Osteoblast (primary cell): ENCODE measurements around the gene OSR1. TPM values are rescaled to one million over a fixed set of nuclear protein-coding genes. Genes with fewer than 3 reads are reported as not detected.
"Not testable (repeated sequence)": the region's sequence is repeated elsewhere in the genome, so short reads cannot be mapped to it uniquely, and the experiment has no call there.

Experiments used
- DNase-seq: peaks from one replicate; pipeline ENCODE4 v3.0.0; 2011; ENCODE audit warnings: low spot score, mixed read lengths; ENCODE audit not compliant: insufficient read length; ENCODE audit errors: missing footprints
- H2AFZ ChIP-seq: 2 replicates; pipeline ENCODE4 v1.6.0; 2011; ENCODE audit warnings: mild to moderate bottlenecking, low read length
- H3K27ac ChIP-seq: 2 replicates; pipeline ENCODE4 v1.5.1; 2011; ENCODE audit warnings: mild to moderate bottlenecking, low read depth, low read length, moderate library complexity
- H3K27me3 ChIP-seq: 2 replicates; pipeline ENCODE4 v1.6.0; 2012; ENCODE audit warnings: mild to moderate bottlenecking, control low read depth, inconsistent platforms, low read length, moderate library complexity; ENCODE audit not compliant: insufficient read depth
- H3K36me3 ChIP-seq: 2 replicates; pipeline ENCODE4 v1.5.1; 2011; ENCODE audit warnings: mild to moderate bottlenecking, low read length, control low read depth, moderate library complexity; ENCODE audit not compliant: insufficient read depth
- H3K4me1 ChIP-seq: 2 replicates; pipeline ENCODE4 v1.5.1; 2011; ENCODE audit warnings: mild to moderate bottlenecking, low read length, control low read depth, moderate library complexity; ENCODE audit not compliant: insufficient read depth
- H3K4me2 ChIP-seq: 2 replicates; pipeline ENCODE4 v1.6.0; 2011; ENCODE audit warnings: mild to moderate bottlenecking, low read length; ENCODE audit not compliant: insufficient read depth
- H3K4me3 ChIP-seq: fragments of 200-600 bp; sonication (generic); 3 replicates; pipeline ENCODE4 v1.5.1; 2012; ENCODE audit warnings: mild to moderate bottlenecking, low read length, inconsistent platforms; ENCODE audit not compliant: insufficient read depth
- H3K79me2 ChIP-seq: 2 replicates; pipeline ENCODE4 v1.6.0; 2012; ENCODE audit warnings: mild to moderate bottlenecking, low read length, control low read depth, inconsistent platforms; ENCODE audit not compliant: insufficient read depth
- H3K9me3 ChIP-seq: 2 replicates; pipeline ENCODE4 v1.5.1; 2011; ENCODE audit warnings: low read depth, low read length, control low read depth
- H4K20me1 ChIP-seq: 2 replicates; pipeline ENCODE4 v1.6.0; 2012; ENCODE audit warnings: mild to moderate bottlenecking, low read length, control low read depth; ENCODE audit not compliant: insufficient read depth
- CTCF ChIP-seq: IDR thresholded peaks from 2 replicates; pipeline ENCODE4 v1.5.1; 2011; ENCODE audit warnings: mild to moderate bottlenecking, low read depth, low read length, moderate library complexity; ENCODE audit errors: extremely low read depth
- total RNA-seq: library from RNA; depleted of rRNA; stranded (reverse); fragments of >200 nt; gene quantifications from 2 replicates; pipeline ENCODE4 v1.2.3, GENCODE V29; 2012

OSR1 gene
- total RNA-seq, 1 donor: 15.2 TPM

- Histone ChIP-seq H3K79me2 (no peaks in the 10 kb centered on the region), H2AFZ (no peak overlapping the region), H4K20me1 (no peaks in the 10 kb centered on the region), H3K4me2 (no peak overlapping the region), H3K36me3 (no peaks in the 10 kb centered on the region), H3K4me1 (no peaks in the 10 kb centered on the region), H3K9me3 (no peaks in the 10 kb centered on the region), H3K4me3 (no peak overlapping the region), H3K27ac (no peak overlapping the region), H3K27me3 (no peaks in the 10 kb centered on the region)
- no peak for TF ChIP-seq CTCF
- DNase-seq: no peak
Observed at GRCh38 chr2:19319698-19320097, 38.7 kb downstream of the OSR1 start.

- H3K4me3 ChIP-seq: no peak overlapping the region
- no peaks in the 10 kb centered on the region for H4K20me1 ChIP-seq
- no peak for TF ChIP-seq CTCF
- no peak overlapping the region for H3K27ac ChIP-seq
- H3K4me2 ChIP-seq: no peak overlapping the region
- no peaks in the 10 kb centered on the region for H3K9me3 ChIP-seq
- no peaks in the 10 kb centered on the region for H3K4me1 ChIP-seq
- no peak for DNase-seq
- no peaks in the 10 kb centered on the region for H3K36me3 ChIP-seq
- no peaks in the 10 kb centered on the region for H3K79me2 ChIP-seq
- H2AFZ ChIP-seq: no peak overlapping the region
- no peaks in the 10 kb centered on the region for H3K27me3 ChIP-seq
Observed at GRCh38 chr2:19319064-19319463, 39.4 kb downstream of the OSR1 start.

GRCh38 chr2:19313553-19313952 is 44.9 kb downstream of the OSR1 start:
- Histone ChIP-seq H3K27ac (no peak overlapping the region), H3K9me3 (no peaks in the 10 kb centered on the region), H3K36me3 (no peaks in the 10 kb centered on the region), H3K4me2 (no peak overlapping the region), H3K27me3 (no peaks in the 10 kb centered on the region), H2AFZ (no peak overlapping the region), H4K20me1 (no peaks in the 10 kb centered on the region), H3K4me3 (no peak overlapping the region), H3K4me1 (no peaks in the 10 kb centered on the region), H3K79me2 (no peaks in the 10 kb centered on the region)
- DNase-seq: no peak
- no peak for TF ChIP-seq CTCF

- peak; percentile 66 for TF ChIP-seq CTCF
- Histone ChIP-seq H3K4me1 (no peaks in the 10 kb centered on the region), H4K20me1 (no peaks in the 10 kb centered on the region)
Observed at GRCh38 chr2:19312949-19313348, 45.5 kb downstream of the OSR1 start.

GRCh38 chr2:19306065-19306464 is 52.4 kb downstream of the OSR1 start:
- H3K4me1 ChIP-seq, H3K4me2 ChIP-seq, H3K27me3 ChIP-seq, H4K20me1 ChIP-seq, H3K9me3 ChIP-seq, H3K27ac ChIP-seq, H3K4me3 ChIP-seq, DNase-seq, H3K79me2 ChIP-seq, H2AFZ ChIP-seq, H3K36me3 ChIP-seq: not testable (repeated sequence)

More at GRCh38 chr2:19312949-19313348, 45.5 kb downstream of the OSR1 start:
- Histone ChIP-seq H3K9me3 (no peaks in the 10 kb centered on the region), H3K4me2 (no peak overlapping the region), H3K27ac (no peak overlapping the region), H2AFZ (no peak overlapping the region), H3K79me2 (no peaks in the 10 kb centered on the region), H3K27me3 (no peaks in the 10 kb centered on the region), H3K36me3 (no peaks in the 10 kb centered on the region), H3K4me3 (no peak overlapping the region)
- peak; percentile 88 for DNase-seq

- not testable (repeated sequence) for DNase-seq, H3K4me3 ChIP-seq
Observed at GRCh38 chr2:19305400-19306055, 52.9 kb downstream of the OSR1 start.

More at GRCh38 chr2:19305400-19306055, 52.9 kb downstream of the OSR1 start:
- not testable (repeated sequence) for H3K27me3 ChIP-seq, H3K9me3 ChIP-seq, H3K4me2 ChIP-seq, H2AFZ ChIP-seq, H3K79me2 ChIP-seq, H3K4me1 ChIP-seq, H3K36me3 ChIP-seq, H4K20me1 ChIP-seq, H3K27ac ChIP-seq
